Measurements from ENCODE around the gene JMJD8.
A peak's percentile ranks its signal among the peaks of the same experiment; 100 is the strongest.

Gene JMJD8

GRCh38 chr16:721765-722540 lies 37.8 kb upstream of the JMJD8 start:
- no peak for DNase-seq (ENCODE audit: low read depth in 2 of 2)

DNA sequence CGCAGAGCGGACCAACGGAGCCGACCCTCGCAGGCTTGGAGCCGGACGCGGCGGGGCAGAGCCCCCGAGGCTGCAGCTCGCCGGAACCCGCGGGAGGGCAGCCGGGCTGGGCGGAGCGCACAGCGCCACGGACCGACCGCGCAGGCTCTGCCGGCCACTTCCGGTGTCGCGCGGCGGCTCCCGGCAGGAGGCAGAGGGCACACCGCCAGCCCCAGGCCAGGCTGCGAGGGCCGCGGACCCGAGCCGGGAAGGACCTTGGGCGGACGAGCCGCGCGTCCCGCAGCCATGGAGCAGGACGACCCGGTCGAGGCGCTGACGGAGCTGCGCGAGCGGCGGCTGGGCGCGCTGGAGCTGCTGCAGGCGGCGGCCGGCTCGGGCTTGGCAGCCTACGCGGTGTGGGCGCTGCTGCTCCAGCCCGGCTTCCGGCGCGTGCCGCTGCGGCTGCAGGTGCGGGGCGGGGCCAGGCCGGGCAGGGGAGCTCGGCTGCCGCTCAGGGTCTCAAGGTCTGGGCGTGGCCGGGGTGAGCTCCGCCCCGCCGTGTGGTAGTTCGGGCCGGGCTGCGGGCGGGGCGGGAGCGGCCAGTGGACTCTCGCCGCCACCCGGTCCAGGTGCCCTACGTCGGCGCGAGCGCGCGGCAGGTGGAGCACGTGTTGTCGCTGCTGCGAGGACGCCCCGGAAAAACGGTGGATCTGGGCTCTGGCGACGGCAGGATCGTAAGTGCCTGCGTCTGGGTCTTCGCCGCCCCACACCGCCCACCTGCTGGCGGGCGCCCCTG lies 37.0 kb upstream of the JMJD8 start, which contains the start of gene ANTKMT:
Gene ANTKMT (plus strand): TSS at position 157 of the 775 bp plus-strand sequence. CDS start 129 bp downstream, at position 286.
- DNase-seq (ENCODE audit: low read depth in 2 of 2) = peak; percentile 70 to 79

- peak; percentile 47 for DNase-seq (ENCODE audit: low read depth in 2 of 2)
Measured at GRCh38 chr16:720447-720989, 36.4 kb upstream of the JMJD8 start.

GRCh38 chr16:719815-720446 lies 35.8 kb upstream of the JMJD8 start:
- no peak for DNase-seq (ENCODE audit: low read depth in 2 of 2)

- DNase-seq (ENCODE audit: low read depth in 2 of 2) = no peak
Measured at GRCh38 chr16:718922-719321, 34.8 kb upstream of the JMJD8 start.

DNA sequence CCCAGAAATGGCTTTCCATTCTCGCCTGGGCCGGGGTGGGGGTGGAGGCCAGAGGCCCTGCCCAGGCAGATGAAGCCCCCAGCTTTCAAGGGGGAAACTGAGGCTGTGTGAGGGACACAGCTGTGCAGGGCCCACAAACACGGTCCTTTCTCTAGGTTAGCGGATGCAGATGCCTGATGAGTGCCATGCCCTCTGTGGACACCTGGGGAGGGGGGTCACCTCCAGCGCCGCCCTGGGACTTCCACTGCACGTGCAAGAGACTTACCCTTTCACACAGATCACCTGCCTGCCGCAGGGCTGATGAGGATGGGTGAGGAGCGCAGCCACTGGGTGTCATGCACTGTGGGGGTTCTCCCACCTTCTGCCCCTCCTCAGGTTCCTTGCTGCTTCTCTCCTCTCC lies 34.3 kb upstream of the JMJD8 start:
- no peak for DNase-seq (ENCODE audit: low read depth in 2 of 2)

- DNase-seq (ENCODE audit: low read depth in 2 of 2) = no peak
Measured at GRCh38 chr16:717450-718245, 33.5 kb upstream of the JMJD8 start.

DNA sequence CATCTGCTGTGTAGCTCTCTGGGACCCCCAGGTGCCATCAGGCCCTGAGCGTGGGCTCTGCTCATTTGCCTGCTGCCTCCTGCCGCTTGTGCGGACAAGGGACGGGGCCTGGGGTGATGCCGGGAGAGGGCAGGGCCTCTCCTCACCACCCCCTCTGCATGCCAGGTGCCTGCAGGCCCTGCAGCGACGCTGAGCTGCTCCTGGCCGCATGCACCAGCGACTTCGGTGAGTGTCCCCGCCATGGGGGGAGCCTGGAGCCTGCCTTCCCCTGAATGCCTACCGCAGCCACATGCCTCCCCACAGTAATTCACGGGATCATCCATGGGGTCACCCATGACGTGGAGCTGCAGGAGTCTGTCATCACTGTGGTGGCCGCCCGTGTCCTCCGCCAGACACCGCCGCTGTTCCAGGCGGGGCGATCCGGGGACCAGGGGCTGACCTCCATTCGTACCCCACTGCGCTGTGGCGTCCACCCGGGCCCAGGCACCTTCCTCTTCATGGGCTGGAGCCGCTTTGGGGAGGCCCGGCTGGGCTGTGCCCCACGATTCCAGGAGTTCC lies 32.7 kb upstream of the JMJD8 start:
- DNase-seq (ENCODE audit: low read depth in 2 of 2) = no peak

GRCh38 chr16:716200-716568 lies 32.0 kb upstream of the JMJD8 start:
- DNase-seq (ENCODE audit: low read depth in 2 of 2) = no peak

DNA sequence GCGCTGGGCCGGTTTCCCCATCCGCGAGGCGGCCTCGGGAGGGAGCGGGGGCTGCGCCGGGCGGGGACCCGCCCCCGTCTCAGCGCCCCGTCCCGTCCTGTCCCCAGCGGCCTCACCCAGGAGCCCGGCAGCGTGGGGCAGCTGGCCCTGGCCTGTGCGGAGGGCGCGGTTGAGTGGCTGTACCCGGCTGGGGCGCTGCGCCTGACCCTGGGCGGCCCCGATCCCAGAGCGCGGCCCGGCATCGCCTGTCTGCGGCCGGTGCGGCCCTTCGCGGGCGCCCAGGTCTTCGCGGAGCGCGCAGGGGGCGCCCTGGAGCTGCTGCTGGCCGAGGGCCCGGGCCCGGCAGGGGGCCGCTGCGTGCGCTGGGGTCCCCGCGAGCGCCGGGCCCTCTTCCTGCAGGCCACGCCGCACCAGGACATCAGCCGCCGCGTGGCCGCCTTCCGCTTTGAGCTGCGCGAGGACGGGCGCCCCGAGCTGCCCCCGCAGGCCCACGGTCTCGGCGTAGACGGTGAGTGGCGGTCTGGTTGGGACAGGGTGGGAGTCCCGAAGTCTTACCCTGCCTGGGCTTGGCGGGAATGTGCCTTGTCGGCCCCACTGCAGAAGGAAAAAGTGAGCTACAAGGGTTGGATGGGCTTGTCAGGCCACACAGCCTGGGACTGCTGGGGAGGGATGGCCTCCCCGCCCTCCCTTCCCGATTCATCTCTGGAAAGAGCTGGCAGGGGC lies 31.5 kb upstream of the JMJD8 start:
- no peak for DNase-seq (ENCODE audit: low read depth in 2 of 2)

- peak; percentile 90 to 95 for DNase-seq (ENCODE audit: low read depth in 2 of 2)
Measured at GRCh38 chr16:714558-715476, 30.7 kb upstream of the JMJD8 start, which contains the start of gene METRN. Gene METRN, plus strand, starts transcription at chr16:715118. Its CDS starts 172 bp downstream, at chr16:715290.

GRCh38 chr16:714079-714478 lies 29.9 kb upstream of the JMJD8 start:
- no peak for DNase-seq (ENCODE audit: low read depth in 2 of 2)

- peak in 1 of 2 donors; percentile 53 for DNase-seq (ENCODE audit: low read depth in 2 of 2)
Measured at GRCh38 chr16:712740-713250, 28.7 kb upstream of the JMJD8 start.

- DNase-seq (ENCODE audit: low read depth in 2 of 2) = peak; percentile 75 to 76
Measured at GRCh38 chr16:711548-712320, 27.6 kb upstream of the JMJD8 start.

DNA sequence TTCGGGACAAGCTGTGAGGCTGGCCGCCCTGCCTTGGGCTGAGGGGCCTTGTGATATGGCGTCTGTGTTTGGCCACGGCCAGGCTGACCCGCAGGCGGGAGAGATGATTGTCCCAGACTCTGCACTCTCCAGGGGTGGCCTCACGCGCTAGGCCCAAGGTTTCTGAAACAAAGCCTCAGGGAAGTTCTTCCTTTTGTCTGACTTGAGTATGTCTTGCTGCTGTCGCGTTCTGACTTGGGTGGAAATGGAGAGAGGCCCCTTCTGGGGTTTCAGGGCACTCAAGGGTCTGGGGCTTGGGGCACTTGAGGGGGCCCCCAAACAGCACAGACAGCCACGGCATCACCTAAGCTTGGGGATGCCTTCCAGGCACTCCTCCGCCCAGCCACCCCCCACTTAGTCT lies 26.9 kb upstream of the JMJD8 start:
- no peak for DNase-seq (ENCODE audit: low read depth in 2 of 2)

DNA sequence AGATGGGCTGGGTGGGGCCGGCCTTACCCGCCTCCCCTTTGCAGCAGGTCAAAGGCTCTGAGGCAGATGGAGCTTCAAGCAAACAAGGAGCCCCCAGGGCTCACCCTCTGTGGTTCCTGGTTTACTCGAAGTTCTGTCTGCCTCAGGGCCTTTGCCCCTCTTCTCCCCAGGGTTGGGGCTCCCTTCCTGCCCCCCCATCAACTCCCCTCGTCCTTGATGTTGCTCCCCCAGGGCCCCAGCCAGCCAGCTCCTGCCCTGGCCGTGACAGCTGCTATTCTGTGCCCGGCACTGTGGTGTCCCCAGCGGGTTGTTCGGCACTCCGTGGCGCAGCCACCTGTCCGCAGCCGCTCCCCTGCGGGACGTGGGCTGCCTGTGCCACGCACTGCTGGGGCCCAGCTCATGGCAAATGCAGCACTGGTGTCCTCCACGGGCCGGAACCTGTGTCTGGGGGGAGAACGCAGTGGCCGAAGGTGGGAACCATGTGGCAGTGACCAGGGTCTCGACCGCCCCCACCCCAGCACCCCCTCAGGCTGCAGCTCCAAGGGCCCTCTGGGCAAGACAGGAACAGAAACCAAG lies 26.5 kb upstream of the JMJD8 start:
- no peak for DNase-seq (ENCODE audit: low read depth in 2 of 2)

- no peak for DNase-seq (ENCODE audit: low read depth in 2 of 2)
Measured at GRCh38 chr16:709566-710499, 25.7 kb upstream of the JMJD8 start.
